Fibroblast of mammary gland (primary cell): ENCODE data around the gene FAM117A.

Source experiments
- DNase-seq: peaks from one replicate; pipeline ENCODE4 v3.0.0-alpha.2; 2010; ENCODE audit warnings: low read depth
- H3K4me3 ChIP-seq: 2 replicates; pipeline ENCODE4 v1.5.1; 2011; ENCODE audit warnings: low read depth, mild to moderate bottlenecking, low read length, moderate library complexity; ENCODE audit not compliant: control insufficient read depth
- TF ChIP-seq, protein P1 (sequence below): conservative IDR thresholded peaks from 2 replicates; pipeline ENCODE4 v1.5.1; 2011; ENCODE audit warnings: low read depth, low read length, inconsistent platforms; ENCODE audit not compliant: control insufficient read depth, insufficient read depth

Gene FAM117A

GRCh38 chr17:49779739-49780231, 15.9 kb upstream of the FAM117A start:
- TF ChIP-seq, protein P1, sequence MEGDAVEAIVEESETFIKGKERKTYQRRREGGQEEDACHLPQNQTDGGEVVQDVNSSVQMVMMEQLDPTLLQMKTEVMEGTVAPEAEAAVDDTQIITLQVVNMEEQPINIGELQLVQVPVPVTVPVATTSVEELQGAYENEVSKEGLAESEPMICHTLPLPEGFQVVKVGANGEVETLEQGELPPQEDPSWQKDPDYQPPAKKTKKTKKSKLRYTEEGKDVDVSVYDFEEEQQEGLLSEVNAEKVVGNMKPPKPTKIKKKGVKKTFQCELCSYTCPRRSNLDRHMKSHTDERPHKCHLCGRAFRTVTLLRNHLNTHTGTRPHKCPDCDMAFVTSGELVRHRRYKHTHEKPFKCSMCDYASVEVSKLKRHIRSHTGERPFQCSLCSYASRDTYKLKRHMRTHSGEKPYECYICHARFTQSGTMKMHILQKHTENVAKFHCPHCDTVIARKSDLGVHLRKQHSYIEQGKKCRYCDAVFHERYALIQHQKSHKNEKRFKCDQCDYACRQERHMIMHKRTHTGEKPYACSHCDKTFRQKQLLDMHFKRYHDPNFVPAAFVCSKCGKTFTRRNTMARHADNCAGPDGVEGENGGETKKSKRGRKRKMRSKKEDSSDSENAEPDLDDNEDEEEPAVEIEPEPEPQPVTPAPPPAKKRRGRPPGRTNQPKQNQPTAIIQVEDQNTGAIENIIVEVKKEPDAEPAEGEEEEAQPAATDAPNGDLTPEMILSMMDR: peak; percentile 59
- H3K4me3 ChIP-seq: no peak overlapping the region
- peak; percentile 97 for DNase-seq

GRCh38 chr17:49779156-49779738, 15.3 kb upstream of the FAM117A start:
- H3K4me3 ChIP-seq: no peak overlapping the region
- TF ChIP-seq, protein P1: no peak
- peak; percentile 19 for DNase-seq

DNA sequence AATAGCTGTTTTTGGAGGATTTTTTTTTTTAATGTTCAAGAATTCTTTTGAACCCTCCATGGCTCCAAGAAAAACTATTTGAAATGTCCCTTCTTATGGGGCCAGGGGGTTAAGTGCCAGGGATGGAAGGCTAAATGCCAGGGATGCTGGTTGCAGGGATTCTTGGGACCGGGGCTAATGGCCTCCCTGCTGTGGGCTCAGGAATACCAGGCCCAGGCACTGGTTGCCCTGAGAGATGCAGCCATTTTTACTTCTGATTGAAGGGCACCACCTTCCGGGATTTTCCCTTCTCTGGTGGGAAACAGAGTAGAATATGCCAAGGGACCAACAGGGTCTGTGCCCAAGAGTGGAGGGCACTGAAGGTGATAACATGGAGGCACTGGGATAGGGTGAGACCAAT, 13.6 kb upstream of the FAM117A start:
- TF ChIP-seq, protein P1: no peak
- no peak for DNase-seq
- H3K4me3 ChIP-seq: no peak overlapping the region

DNA sequence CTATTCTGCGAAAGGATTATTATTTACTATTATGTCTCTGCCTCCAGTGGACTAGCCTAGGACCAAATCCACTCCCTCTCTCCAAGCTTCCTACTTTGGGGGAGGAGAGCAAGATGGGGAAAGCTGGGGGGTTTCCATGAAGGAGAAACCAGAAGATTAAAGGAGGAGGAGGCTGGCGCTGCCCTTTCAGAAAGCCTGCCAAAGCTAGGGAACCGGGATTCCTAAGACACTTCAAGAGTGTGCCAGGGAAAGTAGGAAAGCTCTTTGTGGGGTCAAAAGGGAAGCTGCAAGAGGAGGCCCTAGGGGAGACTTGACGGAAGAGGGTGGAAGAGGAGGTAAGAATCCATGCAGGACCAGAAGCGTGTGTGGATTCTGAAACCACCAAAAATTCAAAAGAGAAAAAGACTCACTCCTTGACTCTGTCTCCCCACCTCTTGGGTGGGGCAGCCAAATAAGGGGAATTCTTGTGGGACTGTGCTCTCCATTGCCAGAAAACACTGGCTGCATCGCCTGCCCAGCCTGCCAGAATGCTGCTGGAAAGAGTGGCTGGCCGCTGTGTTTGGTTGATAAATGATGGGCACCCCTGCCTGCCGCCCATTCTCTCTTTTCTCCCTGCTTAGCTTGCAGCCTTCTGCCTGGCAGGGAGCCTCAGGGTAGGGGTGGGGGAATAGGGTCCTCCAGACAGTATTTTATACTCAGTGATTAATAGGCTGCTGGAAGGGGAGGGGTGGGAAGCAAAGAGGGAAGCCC, 12.8 kb upstream of the FAM117A start:
- DNase-seq: no peak
- no peak overlapping the region for H3K4me3 ChIP-seq
- TF ChIP-seq, protein P1: no peak

DNA sequence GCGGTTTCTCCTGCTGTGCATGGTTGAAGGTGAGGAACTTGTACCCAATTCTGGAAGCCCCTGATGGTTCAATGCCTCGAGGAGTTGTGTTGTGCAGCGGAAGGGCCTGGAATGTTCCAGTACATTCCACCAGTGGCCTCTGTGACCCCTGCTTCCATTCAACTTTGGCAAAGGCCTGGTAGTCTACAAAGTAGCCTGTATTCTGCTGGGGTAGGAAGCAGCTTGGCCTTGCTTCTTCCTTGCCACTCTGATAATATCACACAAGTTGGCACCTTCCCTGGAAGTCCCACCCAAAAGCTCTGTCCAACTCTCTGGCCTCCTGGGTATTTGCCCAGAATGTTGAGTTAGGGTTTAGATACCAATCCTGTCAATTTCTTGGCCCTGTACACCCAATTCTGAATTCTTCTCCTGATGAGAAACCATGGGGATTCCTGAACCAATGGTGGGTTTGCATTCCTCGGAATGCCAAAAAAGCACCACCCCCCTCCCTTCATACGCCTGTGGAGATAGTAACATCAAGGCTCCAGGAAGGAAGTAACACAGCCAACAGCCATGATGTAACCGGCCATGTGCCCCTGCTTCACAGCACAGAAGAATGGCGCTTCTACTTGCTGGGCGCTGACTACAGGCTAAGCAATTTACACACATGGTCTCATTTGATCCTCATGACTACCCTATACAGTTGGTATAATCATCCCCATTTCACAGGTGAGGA, 11.8 kb upstream of the FAM117A start:
- DNase-seq: no peak
- no peak overlapping the region for H3K4me3 ChIP-seq
- TF ChIP-seq, protein P1: no peak

- H3K4me3 ChIP-seq: no peak overlapping the region
- TF ChIP-seq, protein P1: no peak
- DNase-seq: no peak
These were observed 3.1 kb upstream of the FAM117A start for GRCh38 chr17:49766918-49767530.
